Glomerular endothelial cell (primary cell): ENCODE measurements around the gene QSOX2. TPM values are rescaled to one million over a fixed set of nuclear protein-coding genes. Genes with fewer than 3 reads are reported as not detected.
"Not testable (repeated sequence)": the region's sequence is repeated elsewhere in the genome, so short reads cannot be mapped to it uniquely, and the experiment has no call there.

Experiments
- DNase-seq: peaks from one replicate; pipeline ENCODE4 v3.0.0-alpha.2; 2011; ENCODE audit warnings: low read depth, low spot score; ENCODE audit errors: extremely low read depth
- total RNA-seq: library from RNA; depleted of rRNA; stranded (reverse); fragments of >200 nt; gene quantifications from 2 replicates; pipeline ENCODE4 v1.2.3, GENCODE V29; 2015

Gene QSOX2
- total RNA-seq, 1 donor from 2014 or later = 23.7 TPM

GRCh38 chr9:136238342-136238732 is 7.3 kb downstream of the QSOX2 start:
- DNase-seq = no peak

- no peak for DNase-seq
These were observed 7.9 kb downstream of the QSOX2 start for GRCh38 chr9:136237486-136238341.

GRCh38 chr9:136236471-136237410 is 8.9 kb downstream of the QSOX2 start:
- DNase-seq = not testable (repeated sequence)

- no peak for DNase-seq
These were observed 9.7 kb downstream of the QSOX2 start for GRCh38 chr9:136235709-136236455.

GRCh38 chr9:136235171-136235570 is 10.4 kb downstream of the QSOX2 start:
- DNase-seq = no peak

- DNase-seq = no peak
These were observed 11.0 kb downstream of the QSOX2 start for GRCh38 chr9:136234597-136234996.

GRCh38 chr9:136233868-136234267 is 11.7 kb downstream of the QSOX2 start:
- DNase-seq = no peak

- DNase-seq = no peak
These were observed 12.2 kb downstream of the QSOX2 start for GRCh38 chr9:136233411-136233810.

GRCh38 chr9:136232969-136233368 is 12.6 kb downstream of the QSOX2 start:
- DNase-seq = no peak

- DNase-seq = no peak
These were observed 13.9 kb downstream of the QSOX2 start for GRCh38 chr9:136231478-136232297.

- DNase-seq = no peak
These were observed 14.8 kb downstream of the QSOX2 start for GRCh38 chr9:136230773-136231172.

GRCh38 chr9:136230365-136230764 is 15.2 kb downstream of the QSOX2 start:
- DNase-seq = no peak

- no peak for DNase-seq
These were observed 16.2 kb downstream of the QSOX2 start for GRCh38 chr9:136229096-136230065.

GRCh38 chr9:136228107-136228875 is 17.3 kb downstream of the QSOX2 start:
- DNase-seq = no peak

- DNase-seq = no peak
These were observed 18.8 kb downstream of the QSOX2 start for GRCh38 chr9:136226680-136227407.

- no peak for DNase-seq
These were observed 19.6 kb downstream of the QSOX2 start for GRCh38 chr9:136225748-136226679.
